Measurements from ENCODE around the gene STAT5B. TPM values are rescaled to one million over a fixed set of nuclear protein-coding genes. Genes with fewer than 3 reads are reported as not detected.
"Not testable (repeated sequence)": the region's sequence is repeated elsewhere in the genome, so short reads cannot be mapped to it uniquely, and the experiment has no call there.

STAT5B gene
- total RNA-seq, 2 experiments from 2014 or later = 131 to 134 TPM

GRCh38 chr17:42304187-42305030 lies 28.2 kb upstream of the STAT5B start:
- H3K9me3 Mint-ChIP-seq = no peaks in the 10 kb centered on the region
- H3K4me1 Mint-ChIP-seq = peaks cover 7% of the 10 kb centered on the region
- no peak overlapping the region for H3K27ac Mint-ChIP-seq
- ATAC-seq (ENCODE audit: low read depth) (no peak), DNase-seq (no peak)
- H3K27me3 Mint-ChIP-seq = no peaks in the 10 kb centered on the region
- peaks cover 36% of the 10 kb centered on the region for H3K36me3 Mint-ChIP-seq
- H3K4me3 Mint-ChIP-seq = no peak overlapping the region
- POLR2A ChIA-PET = no interaction called here

- H3K27ac Mint-ChIP-seq = no peak overlapping the region
- DNase-seq = no peak
- POLR2A ChIA-PET = no interaction called here
- no peaks in the 10 kb centered on the region for H3K27me3 Mint-ChIP-seq
- no peak overlapping the region for H3K4me3 Mint-ChIP-seq
- peaks cover 34% of the 10 kb centered on the region for H3K36me3 Mint-ChIP-seq
- no peak for ATAC-seq (ENCODE audit: low read depth)
- peaks cover 7% of the 10 kb centered on the region for H3K4me1 Mint-ChIP-seq
- no peaks in the 10 kb centered on the region for H3K9me3 Mint-ChIP-seq
Observed at GRCh38 chr17:42303694-42304093, 27.5 kb upstream of the STAT5B start.

GRCh38 chr17:42301022-42301421 lies 24.8 kb upstream of the STAT5B start:
- ATAC-seq (ENCODE audit: low read depth) = no peak
- Mint-ChIP-seq H3K4me3 (no peak overlapping the region), H3K36me3 (peaks cover 30% of the 10 kb centered on the region), H3K4me1 (peaks cover 5% of the 10 kb centered on the region), H3K27me3 (no peaks in the 10 kb centered on the region), H3K27ac (peak overlapping the region; percentile 45), H3K9me3 (no peaks in the 10 kb centered on the region)
- POLR2A ChIA-PET = interaction anchor here (1.3 to 1.4 kb wide), 2 partner anchors 10 to 14 kb away, joined by 3 to 4 read pairs; no protein-coding TSS in a partner anchor
- no peak for DNase-seq

GRCh38 chr17:42299913-42300312 lies 23.7 kb upstream of the STAT5B start:
- DNase-seq; H3K4me3 Mint-ChIP-seq; H3K27ac Mint-ChIP-seq; POLR2A ChIA-PET; H3K9me3 Mint-ChIP-seq; ATAC-seq (ENCODE audit: low read depth); H3K27me3 Mint-ChIP-seq; H3K4me1 Mint-ChIP-seq: not testable (repeated sequence)
- peaks cover 32% of the 10 kb centered on the region for H3K36me3 Mint-ChIP-seq

GRCh38 chr17:42299361-42299760 lies 23.2 kb upstream of the STAT5B start:
- H3K4me1 Mint-ChIP-seq; H3K9me3 Mint-ChIP-seq; H3K4me3 Mint-ChIP-seq; ATAC-seq (ENCODE audit: low read depth); H3K27ac Mint-ChIP-seq; POLR2A ChIA-PET; DNase-seq; H3K27me3 Mint-ChIP-seq: not testable (repeated sequence)
- peaks cover 30% of the 10 kb centered on the region for H3K36me3 Mint-ChIP-seq

- H3K27ac Mint-ChIP-seq; ATAC-seq (ENCODE audit: low read depth); H3K4me3 Mint-ChIP-seq; H3K4me1 Mint-ChIP-seq; H3K9me3 Mint-ChIP-seq; POLR2A ChIA-PET; DNase-seq; H3K27me3 Mint-ChIP-seq: not testable (repeated sequence)
- H3K36me3 Mint-ChIP-seq = peaks cover 34% of the 10 kb centered on the region
Observed at GRCh38 chr17:42297775-42298174, 21.6 kb upstream of the STAT5B start.

- H3K36me3 Mint-ChIP-seq = peaks cover 35% of the 10 kb centered on the region
- no peak for ATAC-seq (ENCODE audit: low read depth)
- POLR2A ChIA-PET = no interaction called here
Observed at GRCh38 chr17:42296012-42296411, 19.8 kb upstream of the STAT5B start.

GRCh38 chr17:42294469-42295398 lies 18.5 kb upstream of the STAT5B start:
- peaks cover 39% of the 10 kb centered on the region for H3K36me3 Mint-ChIP-seq
- H3K4me3 Mint-ChIP-seq = no peak overlapping the region
- DNase-seq = no peak
- POLR2A ChIA-PET = interaction anchor here (0.7 to 1.6 kb wide), 2 partner anchors 46 to 153 kb away, joined by 3 to 6 read pairs; no protein-coding TSS in a partner anchor
- peaks cover 22% of the 10 kb centered on the region for H3K4me1 Mint-ChIP-seq
- no peak overlapping the region for H3K27ac Mint-ChIP-seq
- H3K27me3 Mint-ChIP-seq = no peaks in the 10 kb centered on the region
- no peak for ATAC-seq (ENCODE audit: low read depth)
- H3K9me3 Mint-ChIP-seq = no peaks in the 10 kb centered on the region

More at GRCh38 chr17:42296012-42296411, 19.8 kb upstream of the STAT5B start:
- H3K4me1 Mint-ChIP-seq = peaks cover 14% of the 10 kb centered on the region
- H3K9me3 Mint-ChIP-seq = no peaks in the 10 kb centered on the region
- H3K4me3 Mint-ChIP-seq = no peak overlapping the region
- DNase-seq = no peak
- no peak overlapping the region for H3K27ac Mint-ChIP-seq
- no peaks in the 10 kb centered on the region for H3K27me3 Mint-ChIP-seq

GRCh38 chr17:42291129-42291528 lies 14.9 kb upstream of the STAT5B start:
- H3K9me3 Mint-ChIP-seq = no peaks in the 10 kb centered on the region
- H3K4me1 Mint-ChIP-seq = peaks cover 39% of the 10 kb centered on the region
- ATAC-seq (ENCODE audit: low read depth) (no peak), DNase-seq (no peak)
- no peak overlapping the region for H3K4me3 Mint-ChIP-seq
- H3K36me3 Mint-ChIP-seq = peaks cover 34% of the 10 kb centered on the region
- no peak overlapping the region for H3K27ac Mint-ChIP-seq
- no peaks in the 10 kb centered on the region for H3K27me3 Mint-ChIP-seq
- POLR2A ChIA-PET = interaction anchor here (1.2 kb wide), 1 partner anchor 43 kb away, joined by 4 read pairs; no protein-coding TSS in a partner anchor

- Mint-ChIP-seq H3K27ac (peak overlapping the region; percentile 86), H3K36me3 (peaks cover 32% of the 10 kb centered on the region), H3K27me3 (no peaks in the 10 kb centered on the region), H3K4me1 (peaks cover 43% of the 10 kb centered on the region), H3K9me3 (no peaks in the 10 kb centered on the region), H3K4me3 (peak overlapping the region; percentile 91)
- POLR2A ChIA-PET = interaction anchor here (1.2 to 4.5 kb wide), 3 partner anchors 14 to 178 kb away, joined by 4 to 108 read pairs (median 10); partner anchors contain the start of genes DHX58 and STAT5B
- no peak for DNase-seq
- ATAC-seq (ENCODE audit: low read depth) = no peak
Observed at GRCh38 chr17:42290577-42290976, 14.4 kb upstream of the STAT5B start.

- H3K4me3 Mint-ChIP-seq = peak overlapping the region; percentile 91
- no peaks in the 10 kb centered on the region for H3K27me3 Mint-ChIP-seq
- H3K27ac Mint-ChIP-seq = peak overlapping the region; percentile 86
- peaks cover 42% of the 10 kb centered on the region for H3K4me1 Mint-ChIP-seq
- DNase-seq = no peak
- ATAC-seq (ENCODE audit: low read depth) = no peak
- POLR2A ChIA-PET = interaction anchor here (1.0 to 4.5 kb wide), 9 partner anchors 13 to 178 kb away, joined by 3 to 108 read pairs (median 10); partner anchors contain the start of genes DHX58, KCNH4 and STAT5B
- H3K36me3 Mint-ChIP-seq = peaks cover 29% of the 10 kb centered on the region
- no peaks in the 10 kb centered on the region for H3K9me3 Mint-ChIP-seq
Observed at GRCh38 chr17:42289611-42290181, 13.5 kb upstream of the STAT5B start.

GRCh38 chr17:42288803-42289610 lies 12.8 kb upstream of the STAT5B start:
- Mint-ChIP-seq H3K36me3 (peaks cover 27% of the 10 kb centered on the region), H3K4me3 (peak overlapping the region; percentile 91), H3K27me3 (no peaks in the 10 kb centered on the region), H3K4me1 (peaks cover 40% of the 10 kb centered on the region), H3K27ac (peak overlapping the region; percentile 86), H3K9me3 (no peaks in the 10 kb centered on the region)
- POLR2A ChIA-PET = interaction anchor here (0.8 to 4.5 kb wide), 16 partner anchors 12 to 600 kb away, joined by 3 to 108 read pairs (median 6); partner anchors contain the start of genes DHX58, EIF1, GHDC and KCNH4
- ATAC-seq (ENCODE audit: low read depth) (peak; percentile 38), DNase-seq (peak; percentile 73)

Measured in activated naive CD8-positive, alpha-beta T cell treated with anti-CD3 and anti-CD28 coated beads, Interleukin-2, amount 10 ng/mL, durations not matched to agents 7 days and 5 days (primary cell).